ENCODE measurements around the gene SUCLG1.
"Not testable (repeated sequence)": the region's sequence is repeated elsewhere in the genome, so short reads cannot be mapped to it uniquely, and the experiment has no call there.

SUCLG1 gene

DNA sequence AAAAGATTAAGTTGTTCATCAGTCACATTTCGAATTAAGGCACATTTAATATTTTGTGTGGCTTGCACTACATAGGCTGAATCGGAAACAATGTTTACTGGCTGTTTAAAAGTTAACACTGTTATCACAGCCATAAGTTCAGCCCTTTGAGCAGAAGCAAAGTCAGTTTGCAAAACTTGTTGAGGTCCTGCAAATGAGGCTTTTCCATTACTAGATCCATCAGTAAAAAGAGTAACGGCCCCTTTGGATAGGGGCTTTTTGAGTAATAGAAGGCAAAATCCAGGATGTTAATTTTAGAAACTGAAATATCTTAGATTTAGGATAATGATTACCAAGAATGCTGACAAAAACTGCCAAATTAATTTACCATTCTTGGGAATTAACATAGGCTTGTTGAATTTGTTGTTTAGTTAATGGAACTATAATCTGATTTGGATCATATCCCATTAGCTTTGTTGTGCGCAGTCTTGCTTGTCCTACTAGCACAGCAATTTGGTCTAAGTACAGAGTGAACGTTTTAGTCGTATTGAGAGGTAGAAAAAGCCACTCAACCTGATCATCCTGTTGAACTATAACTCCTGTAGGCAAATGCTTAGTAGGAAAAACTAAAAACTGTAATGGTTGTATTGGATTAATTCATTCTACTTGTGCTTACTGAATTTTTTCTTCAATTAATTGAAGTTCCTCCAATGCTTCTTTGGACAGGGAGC lies 13.9 kb upstream of the SUCLG1 start:
- Histone ChIP-seq H4K20me1 (ENCODE audit: insufficient read depth, low read length) (no peaks in the 10 kb centered on the region), H3K9me2 (ENCODE audit: low read depth, low read length) (no peaks in the 10 kb centered on the region), H3K36me3 (ENCODE audit: insufficient read depth, low read length) (no peaks in the 10 kb centered on the region), H3K9me3 (ENCODE audit: low read length) (no peaks in the 10 kb centered on the region), H3F3A (ENCODE audit: insufficient read depth, low read length) (no peaks in the 10 kb centered on the region), H3K9ac (ENCODE audit: low read length) (no peak overlapping the region), H3K27me3 (ENCODE audit: insufficient read depth, low read length) (no peaks in the 10 kb centered on the region), H3K27ac (ENCODE audit: low read depth, low read length, poor library complexity, severe bottlenecking) (no peak overlapping the region), H2AFZ (ENCODE audit: low read length) (no peak overlapping the region), H3K4me3 (ENCODE audit: low read depth, low read length, poor library complexity, severe bottlenecking) (no peak overlapping the region), H3K4me1 (ENCODE audit: insufficient read depth, low read length, severe bottlenecking) (no peaks in the 10 kb centered on the region), H3K4me2 (ENCODE audit: low read length) (no peak overlapping the region), H3K79me2 (ENCODE audit: insufficient read depth, low read length) (no peaks in the 10 kb centered on the region)
- TF ChIP-seq, protein P1, sequence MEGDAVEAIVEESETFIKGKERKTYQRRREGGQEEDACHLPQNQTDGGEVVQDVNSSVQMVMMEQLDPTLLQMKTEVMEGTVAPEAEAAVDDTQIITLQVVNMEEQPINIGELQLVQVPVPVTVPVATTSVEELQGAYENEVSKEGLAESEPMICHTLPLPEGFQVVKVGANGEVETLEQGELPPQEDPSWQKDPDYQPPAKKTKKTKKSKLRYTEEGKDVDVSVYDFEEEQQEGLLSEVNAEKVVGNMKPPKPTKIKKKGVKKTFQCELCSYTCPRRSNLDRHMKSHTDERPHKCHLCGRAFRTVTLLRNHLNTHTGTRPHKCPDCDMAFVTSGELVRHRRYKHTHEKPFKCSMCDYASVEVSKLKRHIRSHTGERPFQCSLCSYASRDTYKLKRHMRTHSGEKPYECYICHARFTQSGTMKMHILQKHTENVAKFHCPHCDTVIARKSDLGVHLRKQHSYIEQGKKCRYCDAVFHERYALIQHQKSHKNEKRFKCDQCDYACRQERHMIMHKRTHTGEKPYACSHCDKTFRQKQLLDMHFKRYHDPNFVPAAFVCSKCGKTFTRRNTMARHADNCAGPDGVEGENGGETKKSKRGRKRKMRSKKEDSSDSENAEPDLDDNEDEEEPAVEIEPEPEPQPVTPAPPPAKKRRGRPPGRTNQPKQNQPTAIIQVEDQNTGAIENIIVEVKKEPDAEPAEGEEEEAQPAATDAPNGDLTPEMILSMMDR (IDR thresholded peaks at IDR 0.05; ENCODE audit: low read length): no peak
- TF ChIP-seq EZH2 (IDR thresholded peaks at IDR 0.05; ENCODE audit: borderline replicate concordance, low read length): no peak

DNA sequence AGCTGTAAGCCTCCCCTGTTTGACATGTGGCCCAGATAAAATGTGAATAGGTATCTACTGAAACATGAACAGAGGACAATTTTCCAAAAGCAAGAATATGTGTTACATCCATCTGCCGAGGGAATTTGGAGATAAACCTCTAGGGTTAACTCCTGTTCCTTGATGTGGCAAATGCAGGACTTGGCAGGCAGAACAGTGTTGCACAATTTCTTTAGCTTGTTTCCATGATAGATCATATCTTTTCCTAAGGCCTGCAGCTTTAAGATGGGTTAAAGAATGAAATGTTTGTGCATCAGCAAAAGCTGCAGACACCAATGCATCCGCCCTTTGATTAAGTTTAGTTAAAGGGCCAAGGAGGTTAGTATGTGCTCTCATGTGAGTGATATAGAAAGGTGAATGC lies 13.3 kb upstream of the SUCLG1 start:
- H3F3A ChIP-seq (ENCODE audit: insufficient read depth, low read length); H3K79me2 ChIP-seq (ENCODE audit: insufficient read depth, low read length); H3K9me2 ChIP-seq (ENCODE audit: low read depth, low read length); H3K4me1 ChIP-seq (ENCODE audit: insufficient read depth, low read length, severe bottlenecking); H3K4me3 ChIP-seq (ENCODE audit: low read depth, low read length, poor library complexity, severe bottlenecking); H3K27ac ChIP-seq (ENCODE audit: low read depth, low read length, poor library complexity, severe bottlenecking); H3K27me3 ChIP-seq (ENCODE audit: insufficient read depth, low read length); H2AFZ ChIP-seq (ENCODE audit: low read length); H4K20me1 ChIP-seq (ENCODE audit: insufficient read depth, low read length); H3K9ac ChIP-seq (ENCODE audit: low read length); H3K4me2 ChIP-seq (ENCODE audit: low read length); H3K9me3 ChIP-seq (ENCODE audit: low read length); H3K36me3 ChIP-seq (ENCODE audit: insufficient read depth, low read length): not testable (repeated sequence)

DNA sequence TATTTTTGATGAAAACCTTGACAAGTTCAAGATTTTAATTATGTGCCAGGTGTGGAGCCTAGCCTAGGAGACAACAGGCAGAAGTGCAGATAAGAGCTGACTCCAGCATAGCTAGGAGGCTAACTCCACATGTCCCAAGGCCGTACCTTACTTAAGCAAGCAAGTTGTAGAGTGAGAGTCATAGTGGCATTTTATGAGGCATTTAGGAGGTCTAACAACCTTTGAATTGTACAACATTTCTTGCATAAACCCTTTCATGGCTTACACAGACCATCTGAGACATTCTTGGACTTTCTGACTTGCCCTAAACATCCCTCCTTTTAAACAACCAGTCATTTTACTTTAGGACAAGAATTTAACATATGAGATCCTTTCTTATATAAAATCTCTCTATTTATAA lies 8.3 kb upstream of the SUCLG1 start:
- TF ChIP-seq, protein P1 (IDR thresholded peaks at IDR 0.05; ENCODE audit: low read length): no peak
- TF ChIP-seq EZH2 (IDR thresholded peaks at IDR 0.05; ENCODE audit: borderline replicate concordance, low read length): no peak
- no peaks in the 10 kb centered on the region for H3K27me3 ChIP-seq (ENCODE audit: insufficient read depth, low read length)

DNA sequence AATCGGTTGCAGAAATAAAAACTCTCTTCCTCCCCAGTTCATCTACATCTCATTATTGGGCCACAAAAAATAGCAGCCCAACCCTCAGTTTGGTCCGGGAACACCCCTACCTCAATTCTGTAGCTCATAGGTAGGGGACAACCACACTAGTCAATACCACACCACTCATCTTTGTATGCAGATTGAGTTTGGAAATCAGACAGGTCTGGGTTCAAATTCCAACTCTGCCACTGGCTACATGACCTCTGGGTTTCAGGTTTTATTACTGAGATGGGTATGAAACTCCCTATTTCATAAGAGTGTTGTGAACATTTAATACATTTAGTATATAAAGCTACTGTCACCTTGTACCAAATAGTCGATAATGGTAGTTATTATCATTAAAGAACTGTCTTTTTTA lies 2.2 kb upstream of the SUCLG1 start:
- H3K36me3 ChIP-seq (ENCODE audit: insufficient read depth, low read length): no peaks in the 10 kb centered on the region; the same call in 1 of the 2 replicates
- H3K9ac ChIP-seq (ENCODE audit: low read length): no peak overlapping the region
- no peak for TF ChIP-seq EZH2 (IDR thresholded peaks at IDR 0.05; ENCODE audit: borderline replicate concordance, low read length)
- TF ChIP-seq, protein P1 (IDR thresholded peaks at IDR 0.05; ENCODE audit: low read length): no peak
- H2AFZ ChIP-seq (ENCODE audit: low read length): no peak overlapping the region
- H3F3A ChIP-seq (ENCODE audit: insufficient read depth, low read length): no peaks in the 10 kb centered on the region
- no peak overlapping the region for H3K4me2 ChIP-seq (ENCODE audit: low read length)
- no peak overlapping the region for H3K27ac ChIP-seq (ENCODE audit: low read depth, low read length, poor library complexity, severe bottlenecking)
- H3K9me2 ChIP-seq (ENCODE audit: low read depth, low read length): no peaks in the 10 kb centered on the region
- peaks cover 25% of the 10 kb centered on the region for H3K79me2 ChIP-seq (ENCODE audit: insufficient read depth, low read length)
- H3K9me3 ChIP-seq (ENCODE audit: low read length): peaks cover under 1% of the 10 kb centered on the region; the same call in 1 of the 2 replicates
- H4K20me1 ChIP-seq (ENCODE audit: insufficient read depth, low read length): no peaks in the 10 kb centered on the region
- peaks cover 29% of the 10 kb centered on the region for H3K4me1 ChIP-seq (ENCODE audit: insufficient read depth, low read length, severe bottlenecking)
- H3K4me3 ChIP-seq (ENCODE audit: low read depth, low read length, poor library complexity, severe bottlenecking): no peak overlapping the region
- H3K27me3 ChIP-seq (ENCODE audit: insufficient read depth, low read length): no peaks in the 10 kb centered on the region

More for the DNA sequence above, 8.3 kb upstream of the SUCLG1 start:
- Histone ChIP-seq H3K36me3 (ENCODE audit: insufficient read depth, low read length) (no peaks in the 10 kb centered on the region; the same call in 1 of the 2 replicates), H3K4me3 (ENCODE audit: low read depth, low read length, poor library complexity, severe bottlenecking) (no peak overlapping the region), H3K79me2 (ENCODE audit: insufficient read depth, low read length) (no peaks in the 10 kb centered on the region), H2AFZ (ENCODE audit: low read length) (no peak overlapping the region), H3K4me2 (ENCODE audit: low read length) (no peak overlapping the region), H3K9me3 (ENCODE audit: low read length) (peaks cover 9% of the 10 kb centered on the region), H3K27ac (ENCODE audit: low read depth, low read length, poor library complexity, severe bottlenecking) (no peak overlapping the region), H3F3A (ENCODE audit: insufficient read depth, low read length) (no peaks in the 10 kb centered on the region), H4K20me1 (ENCODE audit: insufficient read depth, low read length) (no peaks in the 10 kb centered on the region), H3K4me1 (ENCODE audit: insufficient read depth, low read length, severe bottlenecking) (no peaks in the 10 kb centered on the region), H3K9ac (ENCODE audit: low read length) (no peak overlapping the region), H3K9me2 (ENCODE audit: low read depth, low read length) (no peaks in the 10 kb centered on the region)

Data from OCI-LY1 (cell line).